K562 (cell line): ENCODE measurements around the gene C17orf50. TPM values are rescaled to one million over a fixed set of nuclear protein-coding genes. Genes with fewer than 3 reads are reported as not detected.

Source experiments
- ATAC-seq: fragments of 200-7000 bp; cut with Tn5 transposase; 3 replicates; pipeline ENCODE4 v1.9.1; 2020; ENCODE audit warnings: moderate library complexity
- BruUV-seq: library from RNA; stranded (reverse); fragments of 400-500 nt; replicated peaks from 2 replicates; lab custom pipeline; 2021; lab: Mats Ljungman, UMichigan
- CTCF ChIA-PET: fragments of 300-600 bp; formaldehyde crosslinking; extraction: SDS; loops from one replicate; lab custom pipeline; 2021; ENCODE audit warnings: low intra/inter-chr PET ratio; lab: Yijun Ruan, JAX
- POLR2A ChIA-PET: fragments of 300-600, 350-650 bp; sonication (Branson Sonifier 250); formaldehyde crosslinking; extraction: SDS; loops from one replicate; lab custom pipeline; 2021; ENCODE audit warnings: antibody characterized with exemption, inconsistent platforms; lab: Yijun Ruan, JAX
- DNase-seq, 4 experiments: peaks; one replicate each; pipeline versions ENCODE4 v3.0.0 to v3.0.0-alpha.2; 2011 to 2018; ENCODE audit warnings: low spot score in 3 of 4, mixed read lengths in 3 of 4; ENCODE audit errors: extremely low read depth in 1 of 4
- FAIRE-seq: peaks from 2 replicates; lab custom pipeline; 2011; peaks lifted over from hg19 to GRCh38; lab: Jason Lieb, UNC
- H2AFZ ChIP-seq: 2 replicates; pipeline ENCODE4 v1.6.0; 2011; ENCODE audit warnings: low read depth, low read length, control low read depth, inconsistent platforms
- H3K27ac ChIP-seq: fragments of 200-600 bp; 3 replicates; pipeline ENCODE4 v1.8.0; 2011; ENCODE audit warnings: low read depth, mild to moderate bottlenecking, control low read depth, inconsistent platforms, low read length, moderate library complexity, mixed read lengths; ENCODE audit errors: extremely low read depth
- H3K27me3 ChIP-seq, 2 experiments: fragments of 300-600 bp in 1 of 2; 2 replicates in 1 of 2; 3 replicates in 1 of 2; pipeline versions ENCODE4 v1.6.0 to v1.8.0; 2011; ENCODE audit warnings: inconsistent platforms in 2 of 2, low read length in 2 of 2, mild to moderate bottlenecking in 1 of 2, mixed read lengths in 1 of 2, moderate library complexity in 1 of 2; ENCODE audit not compliant: control insufficient read depth in 2 of 2, insufficient read depth in 2 of 2
- H3K36me3 ChIP-seq: fragments of 300-600 bp; 3 replicates; pipeline ENCODE4 v1.8.0; 2011; ENCODE audit warnings: mild to moderate bottlenecking, low read length, inconsistent platforms; ENCODE audit not compliant: control insufficient read depth, insufficient read depth
- H3K4me1 ChIP-seq, 2 experiments: fragments of 200-600 bp in 1 of 2; replicated peaks in 1 of 2; 2 replicates in 1 of 2; 3 replicates in 1 of 2; pipeline versions ENCODE4 v1.5.1 to v1.8.0; 2011; ENCODE audit warnings: inconsistent platforms in 2 of 2, low read length in 2 of 2, mild to moderate bottlenecking in 1 of 2, mixed read lengths in 1 of 2, moderate library complexity in 1 of 2; ENCODE audit not compliant: control insufficient read depth in 2 of 2, insufficient read depth in 2 of 2
- H3K4me2 ChIP-seq: 2 replicates; pipeline ENCODE4 v1.6.1; 2011; ENCODE audit warnings: low read length, control low read depth, inconsistent platforms, mixed read lengths; ENCODE audit not compliant: insufficient read depth
- H3K4me3 ChIP-seq: fragments of 200-600 bp; sonication (generic), shearing (Covaris generic); 2 replicates; pipeline ENCODE4 v1.5.1; 2016; ENCODE audit warnings: control low read depth, inconsistent platforms
- H3K79me2 ChIP-seq: fragments of 200-600 bp; 3 replicates; pipeline ENCODE4 v1.8.0; 2011; ENCODE audit warnings: low read length, inconsistent platforms; ENCODE audit not compliant: control insufficient read depth, insufficient read depth
- H3K9ac ChIP-seq, 2 experiments: 2 replicates each; pipeline versions ENCODE4 v1.6.0 to v1.6.1; 2011; ENCODE audit warnings: low read depth in 2 of 2, low read length in 2 of 2, control low read depth in 1 of 2, inconsistent platforms in 1 of 2, mild to moderate bottlenecking in 1 of 2, mixed read lengths in 1 of 2; ENCODE audit not compliant: insufficient read depth in 1 of 2
- H3K9me1 ChIP-seq: one replicate; pipeline ENCODE4 v1.6.0; 2011; ENCODE audit warnings: inconsistent platforms, mild to moderate bottlenecking, low read length, moderate library complexity; ENCODE audit not compliant: control insufficient read depth, insufficient read depth
- H3K9me3 ChIP-seq: replicated peaks from 2 replicates; pipeline ENCODE4 v1.5.1; 2011; ENCODE audit warnings: low read depth, low read length, inconsistent platforms; ENCODE audit not compliant: control insufficient read depth, insufficient read depth
- H4K20me1 ChIP-seq: replicated peaks from 2 replicates; pipeline ENCODE4 v1.6.1; 2011; ENCODE audit warnings: low read length, inconsistent platforms, mixed read lengths; ENCODE audit not compliant: control insufficient read depth, insufficient read depth
- CCNT2 ChIP-seq: IDR thresholded peaks from 2 replicates; pipeline ENCODE4 v1.6.1; 2011; ENCODE audit warnings: borderline replicate concordance, low read depth, mild to moderate bottlenecking, moderate library complexity, mixed read lengths, low read length; ENCODE audit not compliant: insufficient read length; ENCODE audit errors: extremely low read depth
- NEUROD1 ChIP-seq: fragments of 150-350 bp; IDR thresholded peaks from 2 replicates; pipeline ENCODE4 v1.6.1; 2014; ENCODE audit warnings: borderline replicate concordance, low read length, low read depth; ENCODE audit not compliant: partially characterized antibody
- SPI1 ChIP-seq: IDR thresholded peaks from 2 replicates; pipeline ENCODE4 v1.6.1; 2011; ENCODE audit warnings: low read depth, low read length, control low read depth, borderline replicate concordance
- ZNF23 ChIP-seq: fragments of 250-450 bp; sonication (Bioruptor Pico); IDR thresholded peaks from 2 replicates; pipeline ENCODE4 v1.4.0; 2020; ENCODE audit warnings: mild to moderate bottlenecking
- WGBS: fragments of 100-300 bp; shearing (Covaris generic); methylation state at CpG from one replicate; pipeline ENCODE4 v1.1.6; 2016; ENCODE audit warnings: low coverage, mixed read lengths; ENCODE audit not compliant: insufficient coverage; ENCODE audit errors: missing lambda C conversion rate; 5-methylcytosine and 5-hydroxymethylcytosine counted together
- in situ Hi-C: fragments of 300-500 bp; cut with MboI; formaldehyde crosslinking; loops from 4 replicates; pipeline ENCODE4 v1.15.0; 2018; ENCODE audit warnings: inconsistent platforms, mixed read lengths
- intact Hi-C: fragments of 100-400 bp; cut with micrococcal nuclease; formaldehyde crosslinking; loops from 2 replicates; pipeline ENCODE4 v1.14.2; 2022
- polyA plus RNA-seq, 8 experiments: library from polyadenylated mRNA; depleted of rRNA in 4 of 8; stranded (reverse) in 5 of 8; unstranded in 3 of 8; fragments of >200 nt; fragmentation: Nextera tagmentation in 2 of 8; fragmentation: Illumina TruSeq in 1 of 8; extraction: Ambion mirVana in 2 of 8; extraction: Trizol in 1 of 8; gene quantifications; 2 replicates each; pipeline versions ENCODE4 v1.2.1 to v1.2.3, GENCODE V29; 2011 to 2014; ENCODE audit warnings: inconsistent platforms in 1 of 8, missing spikeins in 1 of 8
- total RNA-seq, 7 experiments: library from RNA; depleted of rRNA in 6 of 7; stranded (reverse); fragments of >200 nt in 6 of 7; fragmentation: Illumina TruSeq in 2 of 7; extraction: Trizol in 2 of 7; gene quantifications; 2 replicates each; pipeline versions ENCODE4 v1.2.1 to v1.2.3, GENCODE V29; 2011 to 2021; ENCODE audit warnings: low replicate concordance in 1 of 7

The C17orf50 gene
- total and polyA plus RNA-seq, 9 of the 15 experiments (the other 6 are each of a cell fraction or from before 2014, with no cell fraction given): not detected

DNA sequence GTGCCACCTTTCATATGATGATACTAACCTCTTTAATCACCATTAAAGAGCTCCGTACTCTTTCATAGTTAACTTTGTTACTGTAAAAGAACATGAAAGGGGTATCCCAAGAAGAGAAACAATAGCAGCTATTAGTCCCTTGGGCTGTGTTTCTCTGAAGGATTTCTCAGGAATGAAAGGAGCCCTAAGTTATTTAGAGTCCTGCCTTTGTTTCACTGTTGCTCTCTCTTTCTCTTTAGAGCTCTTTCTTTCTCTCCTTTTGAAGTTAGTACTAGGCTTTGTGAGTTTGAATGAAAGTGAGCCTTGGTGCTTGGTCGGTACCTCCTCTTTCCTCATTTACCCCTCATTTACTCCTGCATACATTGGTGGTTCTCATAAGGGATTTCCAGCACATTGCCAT, 49.7 kb upstream of the C17orf50 start (continued):
- TF ChIP-seq CCNT2 (no peak), ZNF23 (CRISPR knock-in tag) (no peak)

DNA sequence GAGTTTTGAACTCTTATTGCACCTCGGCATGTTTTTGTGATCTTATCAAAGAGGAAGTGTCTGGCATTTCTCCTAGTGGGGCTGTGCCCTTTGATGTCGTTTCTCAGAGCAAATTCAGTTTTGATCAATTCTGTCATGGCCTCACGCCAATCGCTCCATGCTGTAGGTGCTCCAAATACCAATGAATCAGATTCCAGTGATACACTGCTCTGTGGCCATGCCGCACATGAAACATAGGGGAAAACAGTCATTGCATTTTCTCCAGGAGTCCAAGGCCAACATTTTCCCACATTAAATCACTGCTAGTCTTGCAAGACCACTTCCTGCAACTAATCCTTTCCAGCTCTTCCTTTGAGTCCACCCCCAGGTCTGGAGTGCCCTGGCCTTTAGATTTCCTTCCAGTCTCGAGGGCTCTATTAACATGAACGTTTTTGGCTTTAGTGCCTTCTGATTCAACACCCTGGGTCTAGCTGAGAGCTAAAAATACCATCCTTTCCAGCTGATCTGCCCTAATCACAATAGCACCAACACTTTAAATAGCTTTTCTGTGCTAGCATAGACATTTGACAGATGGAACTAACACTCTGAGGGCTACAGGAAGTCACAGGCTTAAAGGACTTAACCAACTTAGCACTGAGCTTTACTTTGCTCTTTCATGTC, 47.5 kb upstream of the C17orf50 start:
- in situ Hi-C loops: no loop called here
- BruUV-seq: no TSS peak
- no peaks in the 10 kb centered on the region for H3K27me3 ChIP-seq
- H3K79me2 ChIP-seq: no peaks in the 10 kb centered on the region
- DNase-seq (no peak), FAIRE-seq (no peak), ATAC-seq (no peak)
- intact Hi-C loops: no loop called here
- no peak overlapping the region for H3K4me2 ChIP-seq
- 73% methylated on average over 7 of the region's 7 CpGs for WGBS
- H3K4me1 ChIP-seq: no peaks in the 10 kb centered on the region
- no peak overlapping the region for H3K27ac ChIP-seq
- H3K9me1 ChIP-seq: no peaks in the 10 kb centered on the region
- H3K9me3 ChIP-seq: no peaks in the 10 kb centered on the region
- H3K36me3 ChIP-seq: peaks cover 91% of the 10 kb centered on the region
- H3K9ac ChIP-seq: no peak overlapping the region
- H4K20me1 ChIP-seq: no peaks in the 10 kb centered on the region
- POLR2A ChIA-PET: interaction anchor here (0.5 to 1.8 kb wide), 2 partner anchors 10 to 15 kb away, joined by 3 to 6 read pairs; no protein-coding TSS in a partner anchor
- H3K4me3 ChIP-seq: no peak overlapping the region
- peak; percentile 46; the same call in 1 of the 2 replicates for TF ChIP-seq SPI1
- TF ChIP-seq NEUROD1: no peak
- CTCF ChIA-PET: no interaction called here
- no peak overlapping the region for H2AFZ ChIP-seq
